ENCODE data around the gene ANKRD12. TPM values are rescaled to one million over a fixed set of nuclear protein-coding genes. Genes with fewer than 3 reads are reported as not detected.

The ANKRD12 gene
- total and polyA plus RNA-seq, 2 experiments from 2014 or later: 23.9 to 92.4 TPM

- ATAC-seq (no peak), DNase-seq (ENCODE audit: low spot score) (no peak)
- Histone ChIP-seq H3K4me2 (no peak overlapping the region), H3K4me3 (no peak overlapping the region), H3F3A (replicated peaks; ENCODE audit: low read depth) (no peaks in the 10 kb centered on the region), H4K20me1 (replicated peaks; ENCODE audit: insufficient read depth) (no peaks in the 10 kb centered on the region), H3K36me3 (ENCODE audit: insufficient read depth) (no peaks in the 10 kb centered on the region; the same call in 1 of the 2 replicates), H2AFZ (no peak overlapping the region), H3K27me3 (ENCODE audit: insufficient read depth) (no peaks in the 10 kb centered on the region), H3K79me2 (replicated peaks; ENCODE audit: insufficient read depth) (no peaks in the 10 kb centered on the region), H3K4me1 (ENCODE audit: insufficient read depth) (no peaks in the 10 kb centered on the region), H3K27ac (ENCODE audit: low read depth) (no peak overlapping the region), H3K9me2 (ENCODE audit: insufficient read depth) (no peaks in the 10 kb centered on the region; the same call in 1 of the 2 replicates)
- Mint-ChIP-seq H3K4me3 (no peak overlapping the region), H3K27ac (no peak overlapping the region), H3K4me1 (no peaks in the 10 kb centered on the region; the same call in 2 of the 3 replicates), H3K36me3 (ENCODE audit: low read depth) (no peaks in the 10 kb centered on the region; the same call in 2 of the 3 replicates), H3K27me3 (ENCODE audit: insufficient read depth, low read depth, poor library complexity) (peaks cover 3% of the 10 kb centered on the region), H3K9me3 (peaks cover 3% of the 10 kb centered on the region; the same call in 1 of the 3 replicates)
- TF ChIP-seq NANOG (IDR thresholded peaks at IDR 0.05; ENCODE audit: borderline replicate concordance) (no peak), POLR2AphosphoS5 (IDR thresholded peaks at IDR 0.05; ENCODE audit: low read depth) (no peak), EZH2 (IDR thresholded peaks at IDR 0.05; ENCODE audit: low read depth, unreplicated experiment) (no peak), ZNF114 (CRISPR knock-in tag; IDR thresholded peaks at IDR 0.05) (no peak), CTCF (conservative IDR thresholded peaks at IDR 0.05; ENCODE audit: low read depth in 2 of 2) (no peak), REST (IDR thresholded peaks at IDR 0.05; ENCODE audit: unreplicated experiment) (no peak), ETS1 (IDR thresholded peaks at IDR 0.05) (no peak), STAT1 (IDR thresholded peaks at IDR 0.05; ENCODE audit: unreplicated experiment) (no peak), CREB1 (CRISPR knock-in tag; IDR thresholded peaks at IDR 0.05; ENCODE audit: low read depth) (no peak), ZNF331 (CRISPR knock-in tag; IDR thresholded peaks at IDR 0.05; ENCODE audit: low read depth) (no peak), JUNB (IDR thresholded peaks at IDR 0.05; ENCODE audit: unreplicated experiment) (no peak), EZH2phosphoT487 (IDR thresholded peaks at IDR 0.05; ENCODE audit: unreplicated experiment) (no peak), ZNF462 (CRISPR knock-in tag; IDR thresholded peaks at IDR 0.05) (no peak)
Observed at GRCh38 chr18:9323750-9324445, 187.3 kb downstream of the ANKRD12 start.
